ENCODE data around the gene SLC30A3.

- TF ChIP-seq BHLHE40 (IDR thresholded peaks at IDR 0.05; ENCODE audit: borderline replicate concordance) (no peak), NFRKB (IDR thresholded peaks at IDR 0.05) (no peak), SP1 (IDR thresholded peaks at IDR 0.05) (no peak), ELF4 (IDR thresholded peaks at IDR 0.05) (no peak), FOXK2 (IDR thresholded peaks at IDR 0.05) (no peak), ZNF384 (IDR thresholded peaks at IDR 0.05) (no peak), ARNT (IDR thresholded peaks at IDR 0.05) (no peak), SUZ12 (IDR thresholded peaks at IDR 0.05) (no peak), FOXM1 (IDR thresholded peaks at IDR 0.05; ENCODE audit: borderline replicate concordance) (no peak), LEF1 (IDR thresholded peaks at IDR 0.05; ENCODE audit: borderline replicate concordance) (no peak), FOXA1 (IDR thresholded peaks at IDR 0.05) (no peak), L3MBTL2 (conservative IDR thresholded peaks at IDR 0.05) (no peak)
- TF ChIP-seq, protein P1, sequence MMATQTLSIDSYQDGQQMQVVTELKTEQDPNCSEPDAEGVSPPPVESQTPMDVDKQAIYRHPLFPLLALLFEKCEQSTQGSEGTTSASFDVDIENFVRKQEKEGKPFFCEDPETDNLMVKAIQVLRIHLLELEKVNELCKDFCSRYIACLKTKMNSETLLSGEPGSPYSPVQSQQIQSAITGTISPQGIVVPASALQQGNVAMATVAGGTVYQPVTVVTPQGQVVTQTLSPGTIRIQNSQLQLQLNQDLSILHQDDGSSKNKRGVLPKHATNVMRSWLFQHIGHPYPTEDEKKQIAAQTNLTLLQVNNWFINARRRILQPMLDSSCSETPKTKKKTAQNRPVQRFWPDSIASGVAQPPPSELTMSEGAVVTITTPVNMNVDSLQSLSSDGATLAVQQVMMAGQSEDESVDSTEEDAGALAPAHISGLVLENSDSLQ (IDR thresholded peaks at IDR 0.05): no peak
These were observed 43.3 kb upstream of the SLC30A3 start for GRCh38 chr2:27306136-27306535.

Data from HEK293T (cell line).